HG03432 (cell line): ENCODE results near the gene CEPT1.

Source experiments
- ATAC-seq: cut with Tn5 transposase; IDR thresholded peaks from one replicate; pipeline ENCODE4 v1.9.1; 2021; ENCODE audit warnings: mild to moderate bottlenecking, moderate library complexity; ENCODE audit not compliant: unreplicated experiment

CEPT1 gene

GRCh38 chr1:111225091-111225490 is 85.1 kb downstream of the CEPT1 start:
- ATAC-seq = no peak

GRCh38 chr1:111225717-111226400 is 85.8 kb downstream of the CEPT1 start:
- no peak for ATAC-seq

- no peak for ATAC-seq
Observed at GRCh38 chr1:111227434-111227833, 87.4 kb downstream of the CEPT1 start, which contains the start of gene CHI3L2. CHI3L2 (plus strand) TSS chr1:111227713; CDS start chr1:111227730, 17 bp downstream.

GRCh38 chr1:111227851-111228747 is 88.1 kb downstream of the CEPT1 start:
- no peak for ATAC-seq

- ATAC-seq = no peak
Observed at GRCh38 chr1:111228748-111229126, 88.7 kb downstream of the CEPT1 start.

GRCh38 chr1:111232134-111232533 is 92.1 kb downstream of the CEPT1 start:
- ATAC-seq = no peak

GRCh38 chr1:111234258-111234657 is 94.2 kb downstream of the CEPT1 start:
- no peak for ATAC-seq
